NCI-H1930 (cell line): ENCODE results near the gene ZNF32.
"Not testable (repeated sequence)": the region's sequence is repeated elsewhere in the genome, so short reads cannot be mapped to it uniquely, and the experiment has no call there.

Experiments used
- DNase-seq, 2 experiments: peaks; one replicate each; lab custom pipeline; 2025; lab: John Stamatoyannopoulos, UW

Gene ZNF32

DNA sequence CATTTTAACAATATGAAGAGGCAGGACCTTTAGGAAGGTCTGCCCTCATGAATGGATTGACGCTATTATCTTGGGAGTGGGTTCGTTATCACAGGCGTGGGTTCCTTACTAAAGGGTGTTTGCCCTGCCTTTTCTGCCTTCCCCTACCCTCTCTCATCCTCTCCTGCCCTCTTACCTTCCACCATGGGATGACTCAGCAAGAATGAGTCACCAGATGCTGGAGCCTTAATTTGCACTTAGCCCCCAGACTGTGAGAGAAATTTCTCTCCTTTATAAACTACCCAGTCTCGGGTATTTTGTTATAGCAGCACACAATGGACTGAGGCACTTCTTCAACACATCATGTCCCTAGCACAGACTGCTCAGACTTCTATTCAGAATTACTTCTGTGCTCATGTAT is 31.4 kb upstream of the ZNF32 start:
- DNase-seq, result no peak

GRCh38 chr10:43679509-43679908 is 30.8 kb upstream of the ZNF32 start:
- no peak for DNase-seq

GRCh38 chr10:43678654-43679053 is 30.0 kb upstream of the ZNF32 start:
- no peak for DNase-seq

DNA sequence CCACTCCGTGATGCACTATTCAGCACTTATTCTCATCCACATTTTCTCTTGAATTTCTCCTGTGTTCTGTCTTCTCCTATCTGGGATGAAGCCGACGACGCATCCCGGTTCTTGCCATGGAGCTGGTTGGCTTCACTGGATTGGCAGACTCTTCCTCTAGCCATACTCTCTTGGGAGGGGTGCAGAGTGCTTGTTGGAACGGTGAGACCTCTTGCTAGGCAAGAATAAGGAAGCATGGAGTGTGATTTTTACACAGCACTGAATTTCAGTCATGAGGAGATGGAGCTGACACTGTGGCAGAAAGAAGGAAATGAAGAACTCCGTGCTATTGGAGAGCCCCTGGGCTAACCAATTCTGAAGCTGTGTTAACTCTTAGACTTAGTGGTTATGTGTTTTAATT is 28.2 kb upstream of the ZNF32 start:
- no peak for DNase-seq

- DNase-seq, result no peak
Observed at GRCh38 chr10:43676331-43676730, 27.6 kb upstream of the ZNF32 start.

GRCh38 chr10:43674553-43675210 is 26.0 kb upstream of the ZNF32 start:
- no peak for DNase-seq

DNA sequence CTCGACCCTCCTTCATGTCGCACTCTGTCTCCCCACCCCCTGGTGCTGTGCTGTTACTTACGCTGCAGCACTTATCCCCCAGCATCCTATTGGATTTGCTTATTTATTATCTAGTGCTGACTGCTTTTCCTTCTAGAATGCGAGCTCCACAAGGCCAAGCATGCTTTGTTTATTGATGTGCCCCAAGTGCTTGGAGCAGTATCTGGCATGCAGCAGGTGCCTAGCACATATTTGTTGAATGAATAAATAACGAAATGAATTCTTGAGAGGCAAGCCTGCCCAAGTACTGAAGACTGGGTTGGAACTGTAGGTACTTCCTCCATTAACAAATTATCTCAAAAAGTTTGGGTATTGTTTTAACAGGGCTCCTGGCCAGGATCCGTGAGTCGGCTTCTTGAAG is 24.8 kb upstream of the ZNF32 start:
- DNase-seq, result no peak

DNA sequence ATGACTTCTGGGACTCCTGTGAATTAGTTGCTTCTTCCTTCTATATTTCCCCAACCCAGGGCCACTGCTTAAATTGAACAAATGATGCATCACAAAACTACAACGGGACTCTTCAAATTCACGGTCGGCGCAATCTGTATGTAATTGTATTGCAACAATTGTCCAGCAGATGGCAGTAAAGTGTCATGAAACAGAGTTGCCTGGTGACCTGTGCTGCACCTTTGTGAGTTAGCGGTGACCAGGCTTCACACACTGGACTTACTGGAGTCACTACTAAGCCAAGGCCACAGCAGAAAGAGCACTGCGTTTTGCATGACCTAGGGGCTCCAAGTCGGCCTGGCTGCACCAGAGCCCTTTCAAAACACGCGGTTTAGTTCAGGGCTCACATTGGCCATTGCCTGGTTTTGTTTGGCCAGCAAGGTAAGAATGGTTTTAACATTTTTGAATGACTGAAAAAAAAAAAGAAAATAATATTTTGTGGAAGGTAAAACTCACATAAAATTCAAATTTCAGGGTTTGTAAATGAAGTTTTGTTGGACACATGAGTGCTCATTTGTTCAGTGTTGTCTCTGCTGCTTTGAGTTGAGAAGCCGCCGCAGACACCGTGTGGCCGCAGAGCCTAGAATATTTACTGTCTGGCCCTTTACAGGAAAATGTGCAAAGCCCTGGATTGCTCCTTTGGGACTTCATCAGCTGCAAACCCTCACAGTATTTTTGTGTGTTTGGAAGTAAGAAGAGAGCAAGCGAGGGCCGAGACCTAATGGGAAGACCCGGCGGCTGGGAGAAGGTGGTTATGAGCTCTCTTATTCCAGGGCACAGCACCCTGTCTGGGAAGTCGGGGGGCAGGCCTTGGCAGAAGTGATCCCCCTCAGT is 23.2 kb upstream of the ZNF32 start:
- peak in 1 of 2 experiments; percentile 39 for DNase-seq

DNA sequence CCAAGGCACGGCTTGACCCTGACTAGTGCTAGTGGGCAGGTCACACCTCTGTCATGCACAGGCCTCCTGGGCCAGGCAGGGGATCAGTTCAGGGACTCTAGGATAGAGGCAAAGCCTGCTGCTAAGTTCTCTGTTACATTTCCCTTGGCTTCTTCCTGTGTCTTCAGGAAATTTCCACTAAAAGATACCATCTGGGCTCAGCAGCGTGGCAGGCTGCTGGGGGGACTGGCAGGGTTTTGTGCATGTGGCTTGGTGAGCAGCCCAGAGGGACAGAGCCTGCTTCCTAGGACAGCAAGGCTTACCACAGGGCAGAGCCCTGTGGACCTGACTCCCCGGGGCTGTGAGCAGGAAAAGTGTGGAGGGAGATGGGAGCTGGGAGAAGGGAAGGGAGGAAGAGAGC is 20.7 kb upstream of the ZNF32 start:
- no peak for DNase-seq

GRCh38 chr10:43667761-43668386 is 19.2 kb upstream of the ZNF32 start:
- DNase-seq, result no peak

DNA sequence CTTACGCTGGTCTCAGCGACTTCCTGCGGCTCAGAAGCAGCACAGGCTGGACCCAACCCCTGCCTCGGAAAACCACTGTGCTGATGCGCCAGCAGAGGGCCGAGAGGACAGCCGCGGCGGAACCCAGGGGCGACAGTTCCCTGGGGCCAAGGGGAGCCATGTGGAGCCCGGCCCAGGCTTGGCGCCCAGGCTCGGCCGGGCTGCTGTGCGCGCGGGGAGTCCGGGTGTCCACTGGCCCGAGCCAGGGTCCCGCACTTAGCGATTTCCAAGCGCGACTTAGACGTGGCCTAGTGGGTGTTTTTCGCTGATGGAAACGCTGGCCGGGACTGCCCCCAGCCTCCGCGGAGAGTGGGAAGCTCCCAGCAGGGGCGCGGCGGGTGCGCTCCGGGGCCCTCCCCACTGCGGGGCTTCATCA is 18.6 kb upstream of the ZNF32 start:
- peak in 1 of 2 experiments; percentile 16 for DNase-seq

- no peak for DNase-seq
Observed at GRCh38 chr10:43666552-43666951, 17.9 kb upstream of the ZNF32 start.

DNA sequence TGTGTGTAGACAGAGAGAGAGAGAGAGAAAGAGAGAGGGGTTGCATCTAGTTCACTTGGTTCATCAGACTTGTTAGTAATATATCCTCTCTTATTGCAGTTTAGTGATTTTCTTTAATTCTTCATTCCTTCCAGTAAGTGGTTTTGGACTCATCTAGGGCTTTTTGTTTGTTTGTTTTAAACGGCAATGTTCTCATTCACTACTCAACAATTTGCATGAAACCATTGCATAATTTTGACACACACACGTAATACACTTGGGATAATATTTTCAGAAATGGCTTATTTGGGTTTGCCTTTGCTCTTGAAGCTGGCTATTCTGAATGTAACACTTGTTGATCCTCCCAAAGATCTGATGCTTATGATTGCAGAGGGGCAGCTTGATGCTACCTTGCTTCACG is 16.4 kb upstream of the ZNF32 start:
- DNase-seq, result no peak

- no peak for DNase-seq
Observed at GRCh38 chr10:43658227-43658626, 9.5 kb upstream of the ZNF32 start.

- DNase-seq, result no peak
Observed at GRCh38 chr10:43655311-43655710, 6.6 kb upstream of the ZNF32 start.

DNA sequence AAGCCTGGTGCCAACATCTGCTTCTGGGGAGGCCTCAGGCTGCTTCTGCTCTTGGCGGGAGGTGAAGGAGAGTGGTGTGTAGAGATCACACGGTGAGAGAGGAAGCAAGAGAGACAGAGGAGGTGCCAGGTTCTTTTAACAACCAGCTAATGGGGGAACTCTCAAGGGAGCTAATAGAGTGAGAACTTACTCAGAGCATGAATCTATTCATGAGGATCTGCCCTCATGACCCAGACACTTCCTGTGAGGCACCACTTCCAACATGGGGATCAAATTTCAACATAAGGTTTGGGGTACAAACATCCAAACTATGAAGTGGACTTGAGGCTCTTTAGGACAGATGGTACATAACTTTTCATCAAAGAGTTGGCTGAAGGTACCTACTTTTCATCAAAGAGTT is 5.1 kb upstream of the ZNF32 start:
- DNase-seq, result no peak

DNA sequence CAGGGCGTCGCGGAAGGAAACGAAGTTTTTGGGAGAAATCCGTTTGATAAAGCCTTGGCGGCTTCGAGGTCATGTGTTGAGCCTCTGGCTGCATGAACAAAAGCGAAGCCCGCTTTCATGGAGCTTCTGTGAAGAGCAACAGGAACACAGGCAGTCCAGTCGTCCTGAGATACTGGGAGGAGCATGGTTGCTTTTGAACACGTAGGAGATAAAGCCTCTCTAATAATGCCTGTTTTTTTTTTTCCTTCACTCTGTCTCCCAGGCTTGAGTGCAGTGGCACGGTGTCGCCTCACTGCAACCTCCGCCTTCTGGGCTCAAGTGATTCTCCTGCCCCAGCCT is 473 bp upstream of the ZNF32 start:
- DNase-seq, result no peak

DNA sequence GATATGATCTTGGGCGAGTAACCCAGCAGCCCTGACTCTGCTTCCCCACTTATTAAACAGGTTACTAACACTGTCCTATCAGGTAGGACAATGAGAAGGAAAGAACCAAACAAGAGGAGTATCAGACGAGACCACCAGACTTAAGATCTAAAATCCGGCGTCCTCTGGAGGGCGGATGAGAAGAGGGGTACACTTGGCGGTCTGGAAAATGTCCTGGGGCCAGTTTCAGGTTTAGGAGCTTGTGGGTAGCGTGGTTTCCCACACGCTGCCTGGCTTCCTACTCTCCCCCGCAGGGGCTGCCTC is 635 bp downstream of the ZNF32 start:
- DNase-seq, result no peak

DNA sequence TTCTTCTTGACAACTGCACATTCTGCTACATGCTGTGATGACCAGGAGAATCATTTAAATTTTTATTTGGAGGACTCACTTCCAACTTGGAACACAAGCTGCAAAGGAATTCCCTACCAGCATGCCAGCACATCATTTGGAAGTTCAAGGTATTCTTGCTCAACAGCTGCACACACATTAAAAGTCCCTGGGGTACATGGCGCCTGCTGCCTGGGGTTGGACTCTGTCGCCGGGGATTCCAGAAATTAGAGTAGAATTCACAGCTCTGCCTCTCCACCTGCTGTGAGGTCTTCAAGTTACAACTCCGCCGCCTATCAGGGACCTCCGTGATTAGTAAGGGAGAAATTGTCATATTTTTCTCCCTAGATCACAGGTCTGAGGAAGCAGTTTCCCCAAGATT is 1.1 kb downstream of the ZNF32 start:
- no peak for DNase-seq

GRCh38 chr10:43645866-43646265 is 2.8 kb downstream of the ZNF32 start:
- no peak for DNase-seq

DNA sequence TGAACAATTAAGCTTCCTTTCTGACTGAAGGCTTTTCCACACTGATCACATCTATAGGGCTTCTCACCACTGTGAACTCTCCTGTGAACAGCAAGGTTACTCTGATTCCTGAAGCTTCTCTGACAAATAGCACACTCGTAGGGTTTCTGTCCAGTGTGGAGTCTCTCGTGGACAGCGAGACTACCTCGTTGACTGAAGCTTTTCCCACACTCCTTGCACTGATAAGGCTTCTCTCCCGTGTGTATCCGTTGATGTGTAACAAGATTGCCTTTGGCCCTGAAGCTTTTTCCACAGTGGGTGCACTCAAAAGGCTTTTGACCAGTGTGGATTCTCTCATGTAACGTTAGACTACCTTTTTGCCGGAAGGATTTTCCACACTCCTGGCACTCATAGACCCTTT is 4.4 kb downstream of the ZNF32 start:
- no peak for DNase-seq

GRCh38 chr10:43640603-43641002 is 8.1 kb downstream of the ZNF32 start:
- no peak for DNase-seq

DNA sequence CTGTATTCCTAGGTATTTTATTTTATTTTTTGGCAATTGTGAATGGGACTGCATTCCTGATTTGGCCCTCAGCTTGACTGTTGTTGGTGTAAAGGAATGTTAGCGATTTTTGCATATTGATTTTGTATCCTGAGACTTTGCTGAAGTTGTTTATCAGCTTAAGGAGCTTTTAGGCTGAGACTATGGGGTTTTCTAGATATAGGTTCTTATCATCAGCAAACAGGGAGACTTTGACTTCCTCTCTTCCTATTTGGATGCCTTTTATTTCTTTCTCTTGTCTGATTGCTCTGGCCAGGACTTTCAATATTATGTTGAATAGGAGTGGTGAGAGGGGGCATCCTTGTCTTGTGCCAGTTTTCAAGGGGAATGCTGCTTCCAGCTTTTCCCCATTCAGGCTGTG is 12.9 kb downstream of the ZNF32 start:
- DNase-seq, result not testable (repeated sequence)

DNA sequence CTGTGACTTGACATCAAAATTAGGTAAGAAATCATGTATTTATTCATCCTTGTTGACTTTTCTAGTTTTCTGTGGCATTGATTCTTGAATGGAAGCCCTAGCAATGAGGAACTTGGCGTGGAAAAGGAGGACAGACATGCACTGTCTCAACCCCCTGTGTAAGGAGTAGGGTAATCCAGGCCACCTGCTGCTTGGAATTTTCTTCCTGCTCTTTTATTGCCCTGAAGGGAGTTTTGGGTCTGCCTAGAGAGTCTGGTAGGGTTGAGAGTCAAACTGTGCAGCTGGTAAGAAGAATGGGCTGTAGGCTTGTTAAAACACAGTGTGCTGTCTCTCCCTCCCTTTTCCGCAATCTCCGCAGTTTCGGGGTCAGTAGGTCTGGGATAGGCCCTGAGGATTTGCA is 19.7 kb downstream of the ZNF32 start:
- no peak for DNase-seq
